PC-9 (cell line): ENCODE results near the gene DPYSL5.

Source experiments
- CTCF ChIP-seq: fragments of 200-600 bp; sonication (generic); conservative IDR thresholded peaks from 2 replicates; pipeline ENCODE4 v1.6.1; 2017; ENCODE audit warnings: mixed run types, antibody characterized with exemption, mild to moderate bottlenecking, moderate library complexity
- EZH2 ChIP-seq: fragments of 200-600 bp; sonication (generic); IDR thresholded peaks from 2 replicates; pipeline ENCODE4 v1.8.0; 2017; ENCODE audit warnings: antibody characterized with exemption, low read depth

GRCh38 chr2:26975656-26976055 lies 127.7 kb downstream of the DPYSL5 start:
- TF ChIP-seq CTCF (no peak), EZH2 (no peak)
